T-cell (primary cell): ENCODE measurements around the gene ATP2B2. TPM values are rescaled to one million over a fixed set of nuclear protein-coding genes. Genes with fewer than 3 reads are reported as not detected.

Source experiments
- ATAC-seq, 4 experiments: fragments of 200-7000 bp in 3 of 4; fragments of 150-1000 bp in 1 of 4; cut with Tn5 transposase; replicated peaks in 1 of 4; 1 replicate in 3 of 4; 2 replicates in 1 of 4; pipeline ENCODE4 v1.10.0; 2021; ENCODE audit warnings: moderate library complexity in 3 of 4, mild to moderate bottlenecking in 2 of 4, moderate number of reproducible peaks in 1 of 4
- CTCF ChIA-PET, 2 donors: fragments of 300-600 bp; sonication (Branson Sonifier 250); formaldehyde crosslinking; loops; one replicate each; lab custom pipeline; 2022; ENCODE audit warnings: antibody characterized with exemption in 2 of 2; lab: Charles Lee
- POLR2A ChIA-PET, 2 donors: fragments of 300-600 bp; sonication (Branson Sonifier 250); formaldehyde crosslinking; loops; one replicate each; lab custom pipeline; 2022; ENCODE audit warnings: antibody characterized with exemption in 2 of 2; lab: Charles Lee
- DNase-seq, 35 experiments: peaks; one replicate each; pipeline versions ENCODE4 v3.0.0 to v3.0.0-alpha.2; 2013 to 2023
- H3K27ac ChIP-seq: one replicate; pipeline ENCODE4 v1.5.1; 2013; ENCODE audit warnings: low read length
- H3K27me3 ChIP-seq, 2 experiments: replicated peaks in 1 of 2; 1 replicate in 1 of 2; 2 replicates in 1 of 2; pipeline versions ENCODE4 v1.6.1 to v1.7.0; 2013; ENCODE audit warnings: low read length in 1 of 2, mixed read lengths in 1 of 2; ENCODE audit not compliant: control insufficient read depth in 2 of 2, insufficient read depth in 2 of 2; ENCODE audit errors: extremely low read depth in 1 of 2
- H3K36me3 ChIP-seq, 2 donors: 1 replicate in 1 of 2; 2 replicates in 1 of 2; pipeline versions ENCODE4 v1.6.1 to v1.7.0; 2013; ENCODE audit warnings: low read length in 1 of 2; ENCODE audit not compliant: control insufficient read depth in 2 of 2, insufficient read depth in 1 of 2; ENCODE audit errors: extremely low read depth in 1 of 2
- H3K4me1 ChIP-seq, 2 experiments: 1 replicate in 1 of 2; 2 replicates in 1 of 2; pipeline versions ENCODE4 v1.6.1 to v1.7.0; 2013; ENCODE audit warnings: low read length in 2 of 2, mixed read lengths in 1 of 2; ENCODE audit not compliant: insufficient read depth in 2 of 2, control insufficient read depth in 1 of 2; ENCODE audit errors: extremely low read depth in 1 of 2
- H3K4me3 ChIP-seq, 2 donors: 1 replicate in 1 of 2; 2 replicates in 1 of 2; pipeline versions ENCODE4 v1.5.1 to v1.7.0; 2013; ENCODE audit warnings: mild to moderate bottlenecking in 2 of 2, low read length in 1 of 2, moderate library complexity in 1 of 2; ENCODE audit not compliant: control insufficient read depth in 1 of 2; ENCODE audit errors: extremely low read depth in 1 of 2
- H3K9me3 ChIP-seq: 2 replicates; pipeline ENCODE4 v1.7.0; 2013
- H3K27ac Mint-ChIP-seq, 2 donors: one replicate each; pipeline ENCODE4 v1.8.0; 2020 to 2021; ENCODE audit warnings: mild to moderate bottlenecking in 2 of 2, mixed read lengths in 2 of 2
- H3K27me3 Mint-ChIP-seq, 2 donors: one replicate each; pipeline ENCODE4 v1.8.0; 2021 to 2022; ENCODE audit warnings: mixed read lengths in 2 of 2
- H3K36me3 Mint-ChIP-seq: one replicate; pipeline ENCODE4 v1.8.0; 2021; ENCODE audit warnings: mixed read lengths
- H3K4me1 Mint-ChIP-seq, 3 donors: one replicate each; pipeline ENCODE4 v1.8.0; 2020 to 2022; ENCODE audit warnings: mixed read lengths in 3 of 3, mild to moderate bottlenecking in 1 of 3
- H3K4me3 Mint-ChIP-seq, 3 donors: one replicate each; pipeline ENCODE4 v1.8.0; 2020 to 2022; ENCODE audit warnings: mild to moderate bottlenecking in 3 of 3, mixed read lengths in 3 of 3, moderate library complexity in 3 of 3
- H3K9me3 Mint-ChIP-seq, 3 donors: one replicate each; pipeline ENCODE4 v1.8.0; 2020 to 2022; ENCODE audit warnings: mixed read lengths in 3 of 3
- WGBS: methylation state at CpG from one replicate; pipeline ENCODE4 v1.1.5; 2013; ENCODE audit warnings: missing lambda C conversion rate; ENCODE audit not compliant: insufficient coverage; 5-methylcytosine and 5-hydroxymethylcytosine counted together
- total RNA-seq, 35 experiments: library from RNA in 6 of 35; stranded (reverse) in 6 of 35; fragments of 120-200 nt in 1 of 35; gene quantifications; one replicate each; pipeline versions ENCODE4 v1.2.1 to v1.2.4 and lab custom pipeline; 2013 to 2026

ATP2B2 gene
- total RNA-seq, 5 donors from 2014 or later (not counting 1 experiment from before 2014, with no cell fraction given): not detected

- peaks cover 0 to 33% of the 10 kb centered on the region in 2 experiments for H3K27me3 ChIP-seq
- H3K4me1 Mint-ChIP-seq: no peaks in the 10 kb centered on the region
- H3K9me3 ChIP-seq: no peaks in the 10 kb centered on the region
- H3K4me1 ChIP-seq: no peaks in the 10 kb centered on the region
- no peaks in the 10 kb centered on the region for H3K36me3 ChIP-seq
- H3K27me3 Mint-ChIP-seq: peaks cover 23 to 25% of the 10 kb centered on the region in 2 donors
- POLR2A ChIA-PET: no interaction called here
- H3K9me3 Mint-ChIP-seq: no peaks in the 10 kb centered on the region
- no peak for ATAC-seq
- no peak overlapping the region for H3K27ac Mint-ChIP-seq
- CTCF ChIA-PET: no interaction called here
- no peak for DNase-seq
- H3K4me3 ChIP-seq: no peak overlapping the region
- no peak overlapping the region for H3K4me3 Mint-ChIP-seq
- H3K27ac ChIP-seq: no peak overlapping the region
- WGBS: 69% methylated on average over 6 of the region's 7 CpGs
- H3K36me3 Mint-ChIP-seq: no peaks in the 10 kb centered on the region
Observed at GRCh38 chr3:10528046-10528445, 22.7 kb upstream of the ATP2B2 start.

GRCh38 chr3:10527295-10528001 lies 22.1 kb upstream of the ATP2B2 start:
- H3K4me1 Mint-ChIP-seq: no peaks in the 10 kb centered on the region
- peak in 1 of 35 experiments; percentile 20 for DNase-seq
- H3K27me3 Mint-ChIP-seq: peaks cover 23 to 28% of the 10 kb centered on the region in 2 donors

DNA sequence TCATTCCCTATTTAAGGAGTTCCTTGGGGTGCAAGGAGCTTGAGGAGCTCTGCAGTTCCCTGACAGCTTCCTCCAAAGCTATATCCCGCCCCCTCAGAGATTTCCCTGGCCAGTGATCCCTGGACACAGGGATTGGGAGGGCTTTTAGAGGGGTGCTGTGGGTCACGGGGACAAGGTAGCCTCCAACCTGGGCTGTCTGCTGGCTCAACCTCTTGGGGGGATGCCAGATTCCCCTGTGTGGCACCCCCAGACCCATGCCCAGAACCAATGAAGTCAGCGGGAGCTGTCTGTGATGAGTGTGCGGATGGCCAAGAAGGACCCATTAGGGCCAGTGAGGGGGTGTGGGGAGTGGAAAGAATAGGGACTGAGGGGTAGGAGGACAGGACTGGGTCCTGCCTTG lies 21.0 kb upstream of the ATP2B2 start:
- Mint-ChIP-seq H3K36me3 (no peaks in the 10 kb centered on the region), H3K9me3 (no peaks in the 10 kb centered on the region), H3K27ac (no peak overlapping the region), H3K4me3 (no peak overlapping the region), H3K27me3 (peaks cover 29 to 31% of the 10 kb centered on the region in 2 donors), H3K4me1 (no peaks in the 10 kb centered on the region)
- ChIA-PET CTCF (no interaction called here), POLR2A (no interaction called here)
- no peaks in the 10 kb centered on the region for H3K9me3 ChIP-seq
- H3K4me3 ChIP-seq: no peak overlapping the region
- no peaks in the 10 kb centered on the region for H3K4me1 ChIP-seq
- 90% methylated on average over 2 of the region's 4 CpGs for WGBS
- no peak overlapping the region for H3K27ac ChIP-seq
- no peaks in the 10 kb centered on the region for H3K36me3 ChIP-seq
- DNase-seq (no peak), ATAC-seq (no peak)
- peaks cover 0 to 40% of the 10 kb centered on the region in 2 experiments for H3K27me3 ChIP-seq

More at GRCh38 chr3:10527295-10528001, 22.1 kb upstream of the ATP2B2 start:
- Histone ChIP-seq H3K27ac (no peak overlapping the region), H3K9me3 (no peaks in the 10 kb centered on the region), H3K36me3 (no peaks in the 10 kb centered on the region), H3K4me1 (no peaks in the 10 kb centered on the region), H3K27me3 (peaks cover 0 to 38% of the 10 kb centered on the region in 2 experiments), H3K4me3 (no peak overlapping the region)
- H3K9me3 Mint-ChIP-seq: no peaks in the 10 kb centered on the region
- no peaks in the 10 kb centered on the region for H3K36me3 Mint-ChIP-seq
- ATAC-seq: no peak
- CTCF ChIA-PET: no interaction called here
- H3K27ac Mint-ChIP-seq: no peak overlapping the region
- POLR2A ChIA-PET: no interaction called here
- 86% methylated on average over 13 of the region's 13 CpGs for WGBS
- H3K4me3 Mint-ChIP-seq: no peak overlapping the region

DNA sequence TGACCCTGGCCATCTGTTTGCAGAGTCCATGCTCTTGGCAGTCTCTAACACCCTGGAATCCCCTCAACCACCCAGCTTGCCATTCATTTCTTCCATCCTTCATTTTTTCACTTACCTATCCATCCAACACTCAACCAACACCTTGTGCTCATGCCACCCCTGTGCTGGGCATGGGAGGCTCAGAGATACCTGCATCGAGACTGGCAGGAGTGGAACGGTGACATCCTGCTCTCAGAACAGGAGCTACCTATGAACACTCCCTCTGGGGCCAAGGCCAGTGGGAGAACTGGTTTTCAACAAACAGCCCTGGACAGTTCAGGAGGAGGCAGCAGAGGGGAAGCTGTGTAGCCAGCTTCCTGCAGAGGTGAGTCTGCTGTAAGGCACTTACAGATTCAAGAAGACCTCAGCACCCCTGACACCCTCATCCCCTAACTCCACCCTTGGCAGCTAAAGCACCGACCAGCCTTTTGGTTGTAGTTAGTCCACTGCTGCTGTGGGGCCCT lies 19.5 kb upstream of the ATP2B2 start:
- DNase-seq: peak in 2 of 35 experiments; percentile 3 to 17
- no peaks in the 10 kb centered on the region for H3K9me3 ChIP-seq
- POLR2A ChIA-PET: no interaction called here
- H3K9me3 Mint-ChIP-seq: no peaks in the 10 kb centered on the region
- H3K27me3 Mint-ChIP-seq: peaks cover 32% of the 10 kb centered on the region in 2 donors
- CTCF ChIA-PET: no interaction called here
- H3K4me1 Mint-ChIP-seq: no peaks in the 10 kb centered on the region
- no peak overlapping the region for H3K27ac Mint-ChIP-seq
- no peaks in the 10 kb centered on the region for H3K36me3 Mint-ChIP-seq
- H3K36me3 ChIP-seq: no peaks in the 10 kb centered on the region
- no peak overlapping the region for H3K4me3 Mint-ChIP-seq
- no peak overlapping the region for H3K27ac ChIP-seq
- H3K4me3 ChIP-seq: no peak overlapping the region
- ATAC-seq: no peak
- peaks cover 0 to 46% of the 10 kb centered on the region in 2 experiments for H3K27me3 ChIP-seq
- no peaks in the 10 kb centered on the region for H3K4me1 ChIP-seq
- no CpG with 5 or more reads among the region's 3 CpGs for WGBS

DNA sequence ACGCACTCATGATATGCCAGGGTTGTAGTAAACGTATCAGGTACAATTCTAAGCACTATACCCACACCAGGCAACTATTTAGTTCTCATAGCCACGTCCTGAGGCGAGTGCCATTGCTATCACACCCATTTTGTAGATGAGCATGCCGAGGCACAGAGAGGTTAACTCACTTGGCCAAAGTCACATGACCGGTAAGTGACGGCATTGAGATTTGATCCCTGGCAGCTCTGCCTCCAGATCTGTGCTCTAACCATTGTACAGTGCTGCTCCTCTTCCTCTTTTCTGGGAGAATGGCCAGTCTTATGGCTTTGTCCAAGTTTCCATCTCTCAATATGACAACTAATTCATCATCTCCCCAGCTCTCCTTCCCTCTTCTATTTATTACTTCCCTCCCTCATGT lies 18.9 kb upstream of the ATP2B2 start:
- ATAC-seq (no peak), DNase-seq (peak in 1 of 35 experiments; percentile 2)
- POLR2A ChIA-PET: no interaction called here
- 69% methylated on average over 5 of the region's 7 CpGs for WGBS
- no peak overlapping the region for H3K4me3 Mint-ChIP-seq
- no peaks in the 10 kb centered on the region for H3K36me3 Mint-ChIP-seq
- CTCF ChIA-PET: no interaction called here
- H3K9me3 ChIP-seq: no peaks in the 10 kb centered on the region
- H3K27me3 ChIP-seq: peaks cover 0 to 46% of the 10 kb centered on the region in 2 experiments
- no peaks in the 10 kb centered on the region for H3K4me1 Mint-ChIP-seq
- H3K27ac Mint-ChIP-seq: no peak overlapping the region
- peaks cover 32% of the 10 kb centered on the region in 2 donors for H3K27me3 Mint-ChIP-seq
- no peak overlapping the region for H3K27ac ChIP-seq
- no peak overlapping the region for H3K4me3 ChIP-seq
- H3K9me3 Mint-ChIP-seq: no peaks in the 10 kb centered on the region
- H3K36me3 ChIP-seq: no peaks in the 10 kb centered on the region
- H3K4me1 ChIP-seq: no peaks in the 10 kb centered on the region

DNA sequence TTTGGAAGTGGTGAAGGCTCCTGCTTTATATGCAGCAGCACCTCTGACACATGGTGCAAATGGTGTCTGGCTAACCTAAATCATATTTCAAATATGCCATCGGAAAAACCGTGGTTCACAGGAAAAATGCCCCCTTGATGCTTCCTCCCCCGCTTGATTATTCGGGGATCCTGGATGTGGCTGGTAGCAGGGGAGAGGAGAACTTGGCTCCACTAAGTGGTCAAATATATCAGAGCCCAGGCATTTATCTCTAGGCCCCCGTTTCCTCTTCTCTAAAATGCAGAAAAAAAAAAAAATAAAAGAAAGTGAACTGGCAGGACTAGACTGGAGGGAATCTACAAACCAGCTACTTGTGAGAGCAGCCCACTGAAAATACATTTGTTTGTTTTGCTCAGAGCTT lies 18.2 kb upstream of the ATP2B2 start:
- DNase-seq (no peak), ATAC-seq (no peak)
- Mint-ChIP-seq H3K27me3 (peaks cover 32 to 34% of the 10 kb centered on the region in 2 donors), H3K36me3 (no peaks in the 10 kb centered on the region), H3K27ac (no peak overlapping the region), H3K9me3 (no peaks in the 10 kb centered on the region), H3K4me3 (no peak overlapping the region), H3K4me1 (no peaks in the 10 kb centered on the region)
- ChIA-PET CTCF (no interaction called here), POLR2A (interaction anchor here in 1 of 2 donors (0.6 kb wide), 1 partner anchor 8 kb away, joined by 4 read pairs; no protein-coding TSS in a partner anchor)
- Histone ChIP-seq H3K27ac (no peak overlapping the region), H3K4me3 (no peak overlapping the region), H3K36me3 (no peaks in the 10 kb centered on the region), H3K27me3 (peaks cover 0 to 49% of the 10 kb centered on the region in 2 experiments), H3K4me1 (no peaks in the 10 kb centered on the region), H3K9me3 (no peaks in the 10 kb centered on the region)
- no CpG with 5 or more reads among the region's 5 CpGs for WGBS
